Measurements from ENCODE around the gene STAP2.

STAP2 gene

GRCh38 chr19:4369888-4370260, 31.2 kb upstream of the STAP2 start:
- peak; percentile 83 for TF ChIP-seq CTCF (IDR thresholded peaks at IDR 0.05; ENCODE audit: extremely low read depth, insufficient read depth, missing control alignments)
- in situ Hi-C loops (cut with MboI; ENCODE audit: low pct_unique_long_range_greater_than_20kb, low sequenced_read_pairs, unreplicated experiment) = no loop called here
- DNase-seq (ENCODE audit: low spot score) = peak; percentile 73

- DNase-seq (ENCODE audit: low spot score) = peak; percentile 80
- in situ Hi-C loops (cut with MboI; ENCODE audit: low pct_unique_long_range_greater_than_20kb, low sequenced_read_pairs, unreplicated experiment) = no loop called here
- TF ChIP-seq CTCF (IDR thresholded peaks at IDR 0.05; ENCODE audit: extremely low read depth, insufficient read depth, missing control alignments) = no peak
Measured at GRCh38 chr19:4369109-4369887, 30.7 kb upstream of the STAP2 start.

GRCh38 chr19:4368128-4368820, 29.6 kb upstream of the STAP2 start:
- TF ChIP-seq CTCF (IDR thresholded peaks at IDR 0.05; ENCODE audit: extremely low read depth, insufficient read depth, missing control alignments) = no peak
- in situ Hi-C loops (cut with MboI; ENCODE audit: low pct_unique_long_range_greater_than_20kb, low sequenced_read_pairs, unreplicated experiment) = no loop called here
- no peak for DNase-seq (ENCODE audit: low spot score)

GRCh38 chr19:4367781-4368127, 29.1 kb upstream of the STAP2 start:
- in situ Hi-C loops (cut with MboI; ENCODE audit: low pct_unique_long_range_greater_than_20kb, low sequenced_read_pairs, unreplicated experiment) = no loop called here
- no peak for TF ChIP-seq CTCF (IDR thresholded peaks at IDR 0.05; ENCODE audit: extremely low read depth, insufficient read depth, missing control alignments)
- DNase-seq (ENCODE audit: low spot score) = no peak

GRCh38 chr19:4367336-4367723, 28.7 kb upstream of the STAP2 start:
- TF ChIP-seq CTCF (IDR thresholded peaks at IDR 0.05; ENCODE audit: extremely low read depth, insufficient read depth, missing control alignments) = no peak
- in situ Hi-C loops (cut with MboI; ENCODE audit: low pct_unique_long_range_greater_than_20kb, low sequenced_read_pairs, unreplicated experiment) = no loop called here

GRCh38 chr19:4366666-4367335, 28.2 kb upstream of the STAP2 start:
- no peak for TF ChIP-seq CTCF (IDR thresholded peaks at IDR 0.05; ENCODE audit: extremely low read depth, insufficient read depth, missing control alignments)
- DNase-seq (ENCODE audit: low spot score) = no peak
- in situ Hi-C loops (cut with MboI; ENCODE audit: low pct_unique_long_range_greater_than_20kb, low sequenced_read_pairs, unreplicated experiment) = no loop called here

More at GRCh38 chr19:4367336-4367723, 28.7 kb upstream of the STAP2 start:
- DNase-seq (ENCODE audit: low spot score) = no peak

All from GM13977 (cell line).